HS-5 (cell line): ENCODE results near the gene MEAF6.
A peak's percentile ranks its signal among the peaks of the same experiment; 100 is the strongest.
"Not testable (repeated sequence)": the region's sequence is repeated elsewhere in the genome, so short reads cannot be mapped to it uniquely, and the experiment has no call there.

Experiments
- DNase-seq: peaks from one replicate; pipeline ENCODE4 v3.0.0-alpha.2; 2012; ENCODE audit warnings: low read depth

Gene MEAF6

GRCh38 chr1:37514350-37515184 lies at the start of gene MEAF6:
Gene MEAF6, minus strand, starts transcription at chr1:37514766. Its CDS starts 20 bp downstream, at chr1:37514746.
- DNase-seq, result peak; percentile 63

GRCh38 chr1:37562984-37563383 lies 48.4 kb upstream of the MEAF6 start:
- no peak for DNase-seq

- DNase-seq, result no peak
Measured at GRCh38 chr1:37561133-37562132, 46.9 kb upstream of the MEAF6 start.

GRCh38 chr1:37560401-37561132 lies 46.0 kb upstream of the MEAF6 start:
- DNase-seq, result no peak

GRCh38 chr1:37559957-37560379 lies 45.4 kb upstream of the MEAF6 start:
- not testable (repeated sequence) for DNase-seq

GRCh38 chr1:37559080-37559479 lies 44.5 kb upstream of the MEAF6 start:
- no peak for DNase-seq

GRCh38 chr1:37558411-37558810 lies 43.8 kb upstream of the MEAF6 start:
- no peak for DNase-seq

GRCh38 chr1:37557402-37557801 lies 42.8 kb upstream of the MEAF6 start:
- no peak for DNase-seq

GRCh38 chr1:37556712-37557196 lies 42.2 kb upstream of the MEAF6 start, which contains the start of gene DNALI1:
Gene DNALI1, plus strand, starts transcription at chr1:37556940. Its CDS starts 55 bp downstream, at chr1:37556995.
- DNase-seq, result no peak

GRCh38 chr1:37553927-37554808 lies 39.6 kb upstream of the MEAF6 start, which contains the start of gene SNIP1:
Gene SNIP1, minus strand, starts transcription at chr1:37554293. Its CDS starts 64 bp downstream, at chr1:37554229.
- DNase-seq, result peak; percentile 58

GRCh38 chr1:37553598-37553926 lies 39.0 kb upstream of the MEAF6 start:
- DNase-seq, result no peak

- no peak for DNase-seq
Measured at GRCh38 chr1:37549341-37549740, 34.8 kb upstream of the MEAF6 start.

- no peak for DNase-seq
Measured at GRCh38 chr1:37545019-37545418, 30.5 kb upstream of the MEAF6 start.

- DNase-seq, result no peak
Measured at GRCh38 chr1:37544530-37544929, 30.0 kb upstream of the MEAF6 start.

- no peak for DNase-seq
Measured at GRCh38 chr1:37540036-37540785, 25.6 kb upstream of the MEAF6 start.

- DNase-seq, result not testable (repeated sequence)
Measured at GRCh38 chr1:37539154-37539553, 24.6 kb upstream of the MEAF6 start.

GRCh38 chr1:37537378-37537777 lies 22.8 kb upstream of the MEAF6 start:
- DNase-seq, result no peak

- no peak for DNase-seq
Measured at GRCh38 chr1:37533317-37534093, 18.9 kb upstream of the MEAF6 start.
